ELF-1 (cell line): ENCODE data around the gene EBF3.
A peak's percentile ranks its signal among the peaks of the same experiment; 100 is the strongest.

ENCODE experiments used
- DNase-seq: peaks from one replicate; pipeline ENCODE4 v3.0.0-alpha.2; 2016; ENCODE audit warnings: low read depth, low spot score

The EBF3 gene

DNA sequence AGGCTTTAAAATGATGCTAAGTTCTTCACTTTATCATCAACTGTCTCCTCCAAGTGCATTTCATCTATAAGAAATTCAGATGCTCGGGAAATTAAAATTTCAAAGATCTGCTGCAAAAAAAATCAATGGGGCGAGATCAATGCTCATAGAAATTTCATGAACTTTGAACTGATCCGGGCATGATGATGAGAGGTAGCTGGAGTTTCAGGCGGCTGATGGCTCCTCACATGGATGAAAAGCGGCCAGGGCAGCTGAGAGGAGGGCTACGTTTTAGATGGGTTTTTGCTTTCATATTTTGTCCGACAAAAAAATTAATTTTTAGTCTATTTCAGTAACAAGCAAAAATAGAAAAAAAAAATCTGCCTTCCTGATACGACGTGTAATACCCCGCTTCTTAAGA is 109.9 kb downstream of the EBF3 start:
- no peak for DNase-seq

GRCh38 chr10:129853562-129853903 is 110.5 kb downstream of the EBF3 start:
- no peak for DNase-seq

DNA sequence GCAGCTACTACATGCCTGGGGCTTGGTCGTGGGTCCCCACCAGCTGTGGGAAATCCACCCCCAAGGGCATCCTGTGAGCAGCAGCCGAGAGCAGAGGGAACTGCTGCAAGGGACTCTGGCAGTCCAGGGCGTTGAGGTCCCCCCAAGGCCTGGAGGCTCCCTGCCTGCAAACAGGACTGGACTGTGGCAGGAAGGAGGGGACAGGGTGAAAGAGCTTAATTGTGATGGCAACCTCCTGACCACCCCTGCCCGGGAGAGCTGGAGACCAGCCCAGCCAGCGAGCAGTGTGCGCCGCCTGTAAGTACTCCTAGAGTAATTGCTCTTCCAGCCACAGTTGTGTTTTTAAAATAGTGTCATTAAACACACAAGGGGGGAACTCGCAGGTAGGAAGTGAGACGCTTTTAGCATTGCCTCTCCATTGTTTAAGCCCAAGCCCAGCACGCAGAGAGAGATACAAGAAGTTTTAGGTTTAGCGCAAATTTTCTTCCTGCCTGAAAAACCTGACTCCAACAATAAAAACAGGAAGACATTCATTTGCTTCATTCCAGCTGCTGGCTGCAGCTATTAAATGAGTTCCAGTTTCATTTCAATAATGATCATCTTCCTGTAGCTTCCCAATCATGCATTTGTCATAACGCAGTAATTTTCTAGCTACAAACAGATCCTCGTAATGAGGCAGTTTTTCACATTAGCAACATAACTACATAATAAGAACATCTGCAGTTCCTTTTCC is 111.1 kb downstream of the EBF3 start:
- DNase-seq, result peak; percentile 17

GRCh38 chr10:129851941-129852640 is 112.0 kb downstream of the EBF3 start:
- no peak for DNase-seq

- no peak for DNase-seq
Measured at GRCh38 chr10:129850790-129851189, 113.3 kb downstream of the EBF3 start.

- DNase-seq, result no peak
Measured at GRCh38 chr10:129850316-129850715, 113.8 kb downstream of the EBF3 start.

DNA sequence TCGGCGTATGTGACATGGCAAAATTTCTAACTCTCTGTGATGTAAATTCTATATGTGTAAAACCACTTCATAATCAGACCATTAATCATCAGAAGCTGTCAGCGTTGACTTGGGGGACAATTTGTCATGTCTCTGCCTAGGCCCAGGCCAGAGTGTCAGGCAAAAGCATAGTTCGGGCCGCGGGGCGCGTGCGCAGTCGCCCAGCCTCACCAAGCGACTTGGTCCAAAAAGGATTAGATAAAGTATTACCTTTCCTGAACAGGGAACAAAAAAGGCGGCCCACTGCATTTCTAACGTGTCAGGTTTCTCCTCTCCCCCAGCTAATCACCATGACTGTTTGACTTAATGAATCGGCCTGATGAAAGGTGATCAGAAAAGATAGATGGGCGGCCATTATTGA is 114.2 kb downstream of the EBF3 start:
- DNase-seq, result no peak

GRCh38 chr10:129849452-129849750 is 114.7 kb downstream of the EBF3 start:
- DNase-seq, result no peak

DNA sequence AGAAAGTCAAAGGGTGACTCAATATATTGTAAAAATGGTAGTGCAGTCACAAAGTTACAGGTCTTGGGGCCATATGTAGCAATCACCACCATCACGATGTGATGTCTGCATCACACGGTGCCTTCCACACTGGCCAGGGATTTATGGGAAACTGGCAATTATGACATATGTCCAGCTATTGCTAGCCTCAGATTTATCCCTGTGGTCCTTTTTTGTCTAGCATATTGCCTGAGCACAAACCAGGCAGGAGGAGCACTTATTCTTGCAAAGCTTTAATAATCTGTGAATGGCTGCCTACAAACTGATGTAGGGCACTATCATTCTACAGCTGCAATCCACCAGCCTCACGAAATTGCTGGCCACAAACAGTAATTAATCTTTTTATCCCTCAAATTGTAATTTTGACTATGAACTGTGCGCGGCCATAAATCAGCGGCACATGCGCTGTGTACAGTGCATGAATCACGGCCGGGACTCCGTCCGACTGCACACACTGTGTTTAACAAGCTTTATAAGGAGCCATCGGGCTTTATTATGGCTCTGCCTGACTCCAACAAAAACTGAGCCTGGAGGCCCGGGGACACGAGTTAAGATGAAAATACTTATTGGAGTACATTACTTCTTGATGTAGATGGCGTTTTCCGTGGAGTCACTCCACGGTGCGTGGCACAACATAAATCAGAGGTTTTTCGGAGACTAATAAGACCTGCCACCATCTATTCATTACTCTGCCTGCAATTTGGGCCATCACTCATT is 115.2 kb downstream of the EBF3 start:
- DNase-seq, result no peak

- DNase-seq, result no peak
Measured at GRCh38 chr10:129847741-129848483, 116.2 kb downstream of the EBF3 start.

DNA sequence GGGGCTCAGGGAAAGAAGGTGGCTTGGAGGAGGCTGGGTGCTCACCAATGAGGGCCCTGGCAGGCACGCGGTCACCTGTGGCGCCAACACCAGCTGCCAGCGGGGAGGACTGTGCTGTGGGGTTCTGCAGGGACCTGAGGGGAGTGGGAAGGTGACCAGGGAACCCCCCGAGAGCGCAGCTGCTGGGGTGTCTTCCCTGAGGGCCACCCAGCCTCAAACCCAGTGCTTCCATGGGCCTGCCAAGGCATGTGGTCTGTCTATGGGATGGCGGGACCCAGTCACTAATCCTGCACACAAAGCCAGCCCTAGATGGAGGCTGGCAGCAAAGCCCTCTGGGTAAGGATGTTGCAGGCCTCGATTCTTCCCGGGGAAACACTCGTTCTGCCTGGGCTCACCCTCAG is 117.1 kb downstream of the EBF3 start:
- no peak for DNase-seq

DNA sequence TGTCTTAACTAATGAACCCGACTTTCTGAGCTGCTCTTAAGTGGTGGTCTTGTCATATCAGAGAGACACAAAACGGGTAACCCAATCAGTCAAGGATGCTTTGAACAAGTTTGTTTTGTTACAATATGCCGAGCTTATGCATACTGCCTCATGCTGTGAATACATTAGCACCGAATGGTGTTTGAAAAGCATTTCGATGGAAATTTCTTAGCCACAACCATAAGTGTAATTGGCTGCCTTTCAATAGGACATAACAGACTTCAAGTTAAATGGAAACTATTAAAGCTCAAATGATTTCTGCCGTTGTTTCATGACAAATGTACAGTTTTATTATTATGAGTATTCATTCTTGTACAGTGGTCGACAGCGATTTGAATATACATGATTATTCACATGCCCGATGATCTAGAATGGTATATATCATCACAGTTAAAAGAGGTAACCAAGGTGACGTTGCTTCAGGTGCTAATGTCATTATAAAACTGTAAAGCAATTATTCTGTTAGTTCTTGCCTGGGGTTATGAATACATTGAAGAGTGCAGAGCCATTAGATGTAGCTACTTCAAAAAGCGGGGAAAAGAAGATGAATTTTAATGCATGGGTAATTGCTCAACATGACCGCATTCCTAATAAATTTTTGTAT is 118.8 kb downstream of the EBF3 start:
- DNase-seq, result no peak

GRCh38 chr10:129844216-129844766 is 119.8 kb downstream of the EBF3 start:
- DNase-seq, result no peak

- DNase-seq, result no peak
Measured at GRCh38 chr10:129843702-129844101, 120.4 kb downstream of the EBF3 start.

GRCh38 chr10:129843131-129843541 is 120.9 kb downstream of the EBF3 start:
- DNase-seq, result no peak

- DNase-seq, result no peak
Measured at GRCh38 chr10:129842031-129842430, 122.0 kb downstream of the EBF3 start.

DNA sequence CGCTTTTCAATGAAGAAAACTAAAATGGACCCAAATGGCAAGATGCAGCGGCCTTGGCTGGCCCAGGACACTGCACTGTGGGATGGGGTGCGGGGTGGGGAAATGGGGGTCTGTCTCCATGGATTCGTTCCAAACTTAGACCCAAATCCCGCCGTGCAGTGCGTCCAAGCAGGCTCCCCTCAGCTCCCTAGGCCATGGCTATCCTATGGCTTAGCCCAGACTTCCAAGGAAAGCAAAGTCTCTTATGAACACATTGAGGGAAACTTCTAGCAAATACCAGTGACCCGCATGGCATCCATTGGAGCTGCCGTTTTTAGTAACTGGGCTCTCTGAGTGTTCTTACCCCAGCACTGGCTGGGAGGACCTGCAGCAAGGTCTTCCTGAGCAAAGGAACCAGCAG is 122.5 kb downstream of the EBF3 start:
- no peak for DNase-seq

DNA sequence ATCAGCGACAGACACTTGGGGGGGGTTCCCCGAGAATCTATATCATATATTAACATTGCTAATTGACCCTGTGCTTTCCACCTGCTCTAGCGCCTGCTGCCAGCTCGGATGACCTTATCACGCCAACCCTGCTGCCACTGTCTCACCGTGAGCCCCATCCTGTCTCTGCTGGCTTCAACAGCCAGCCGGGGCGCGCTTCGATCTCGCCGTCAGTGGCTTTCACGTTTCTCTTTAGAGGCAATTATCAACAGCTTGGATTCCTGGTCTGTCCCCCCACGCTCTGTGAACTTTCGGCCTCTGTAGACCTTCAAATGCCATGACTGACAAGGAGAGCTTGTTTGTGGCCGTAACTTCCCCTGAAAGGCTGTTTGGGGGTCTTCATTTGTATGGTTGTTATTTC is 123.0 kb downstream of the EBF3 start:
- no peak for DNase-seq

DNA sequence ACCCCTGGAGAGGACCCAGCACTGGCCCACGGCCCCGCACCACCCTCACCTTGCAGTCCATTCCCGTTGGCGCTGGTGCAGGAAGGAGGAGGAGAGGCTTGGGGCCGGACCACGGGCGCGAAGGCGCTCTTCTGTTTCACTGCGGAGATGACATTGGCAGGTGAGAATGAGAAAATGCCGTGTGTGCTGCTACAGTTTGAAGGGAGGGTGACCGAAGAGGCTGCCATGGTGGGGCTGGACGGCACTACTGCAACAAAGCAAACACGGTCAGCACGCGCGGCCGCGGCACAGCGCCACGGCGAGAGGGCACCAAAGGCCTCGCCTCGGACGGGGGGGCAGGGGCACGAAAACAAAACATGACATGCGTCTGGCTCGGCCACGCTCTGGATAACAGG is 123.9 kb downstream of the EBF3 start:
- DNase-seq, result no peak

GRCh38 chr10:129839285-129840195 is 124.5 kb downstream of the EBF3 start:
- DNase-seq, result no peak
